GM18951 (cell line): ENCODE results near the gene AIDA.

Source experiments
- POLR2A ChIP-seq: IDR thresholded peaks from 4 replicates; pipeline ENCODE4 v1.6.1; 2011; ENCODE audit warnings: mild to moderate bottlenecking; ENCODE audit not compliant: insufficient read length, insufficient read depth; ENCODE audit errors: extremely low read depth
- in situ Hi-C: fragments of 300-500 bp; cut with MboI; formaldehyde crosslinking; loops from one replicate; pipeline ENCODE4 v1.12.0; 2022; ENCODE audit warnings: low sequenced_read_pairs, mixed read lengths, inconsistent platforms; ENCODE audit not compliant: unreplicated experiment

The AIDA gene

GRCh38 chr1:222618880-222619596, 93.3 kb downstream of the AIDA start:
- no peak for TF ChIP-seq POLR2A
- in situ Hi-C loops, result no loop called here
